ENCODE measurements around the gene ZBTB40. TPM values are rescaled to one million over a fixed set of nuclear protein-coding genes. Genes with fewer than 3 reads are reported as not detected.

ZBTB40 gene
- total RNA-seq, 1 experiment from 2014 or later = 16.3 TPM

DNA sequence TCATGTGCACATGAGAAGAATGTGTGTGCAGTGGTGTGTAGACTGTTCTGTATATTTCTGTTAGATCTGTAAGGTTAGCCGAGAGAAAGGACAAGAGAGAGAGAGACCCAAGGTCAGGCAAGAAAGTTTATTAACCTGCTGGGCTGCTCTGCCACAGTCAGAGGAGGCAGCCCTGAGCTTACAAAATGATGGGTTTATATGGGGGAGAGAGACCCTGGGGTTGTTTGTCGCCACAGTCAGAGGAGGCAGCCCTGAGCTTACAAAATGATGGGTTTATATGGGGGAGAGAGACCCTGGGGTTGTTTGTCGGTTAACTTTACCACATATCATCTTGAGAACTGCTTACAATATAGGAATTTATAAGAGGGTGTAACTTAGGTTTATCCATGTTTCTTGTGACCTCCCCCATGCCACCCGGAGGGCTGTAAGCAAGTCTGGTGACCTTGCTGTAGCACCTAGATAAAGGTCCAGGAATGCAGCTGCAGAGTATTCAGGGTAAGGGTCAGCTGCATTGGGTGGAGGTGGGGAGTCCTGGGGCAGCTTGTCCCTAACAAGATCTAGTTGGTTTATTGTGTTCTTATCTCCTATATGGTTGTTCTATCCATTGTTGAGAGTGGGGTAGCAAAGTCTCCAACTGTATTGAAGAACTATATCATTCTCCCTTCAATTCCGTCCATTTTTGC lies 9.3 kb upstream of the ZBTB40 start:
- no CpG with 5 or more reads among the region's 5 CpGs for WGBS (ENCODE audit: extremely low coverage, insufficient read length, low lambda C conversion rate)
- no peak overlapping the region for H3K56ac ChIP-seq (ENCODE audit: insufficient read length, low read depth, low read length)
- no peak overlapping the region for H4K5ac ChIP-seq (ENCODE audit: insufficient read length, low read depth, low read length)
- peaks cover 35 to 38% of the 10 kb centered on the region in 2 experiments for H3K9me3 Mint-ChIP-seq
- no peak overlapping the region for H3K23ac ChIP-seq (ENCODE audit: insufficient read length, low read depth, low read length)
- no peaks in the 10 kb centered on the region for H4K20me1 ChIP-seq (ENCODE audit: control insufficient read depth, insufficient read depth, insufficient read length)
- H3K18ac ChIP-seq (ENCODE audit: insufficient read length, low read depth, low read length) = no peak overlapping the region
- no peak overlapping the region for H2AFZ ChIP-seq (ENCODE audit: low read length)
- peak overlapping the region in 2 of 3 experiments; percentile 8 to 46; a peak in 4 of 7 replicates for H3K27ac Mint-ChIP-seq
- peak overlapping the region; percentile 4 for H3K4me2 ChIP-seq (ENCODE audit: insufficient read depth, insufficient read length, low read length)
- TF ChIP-seq, protein P1, sequence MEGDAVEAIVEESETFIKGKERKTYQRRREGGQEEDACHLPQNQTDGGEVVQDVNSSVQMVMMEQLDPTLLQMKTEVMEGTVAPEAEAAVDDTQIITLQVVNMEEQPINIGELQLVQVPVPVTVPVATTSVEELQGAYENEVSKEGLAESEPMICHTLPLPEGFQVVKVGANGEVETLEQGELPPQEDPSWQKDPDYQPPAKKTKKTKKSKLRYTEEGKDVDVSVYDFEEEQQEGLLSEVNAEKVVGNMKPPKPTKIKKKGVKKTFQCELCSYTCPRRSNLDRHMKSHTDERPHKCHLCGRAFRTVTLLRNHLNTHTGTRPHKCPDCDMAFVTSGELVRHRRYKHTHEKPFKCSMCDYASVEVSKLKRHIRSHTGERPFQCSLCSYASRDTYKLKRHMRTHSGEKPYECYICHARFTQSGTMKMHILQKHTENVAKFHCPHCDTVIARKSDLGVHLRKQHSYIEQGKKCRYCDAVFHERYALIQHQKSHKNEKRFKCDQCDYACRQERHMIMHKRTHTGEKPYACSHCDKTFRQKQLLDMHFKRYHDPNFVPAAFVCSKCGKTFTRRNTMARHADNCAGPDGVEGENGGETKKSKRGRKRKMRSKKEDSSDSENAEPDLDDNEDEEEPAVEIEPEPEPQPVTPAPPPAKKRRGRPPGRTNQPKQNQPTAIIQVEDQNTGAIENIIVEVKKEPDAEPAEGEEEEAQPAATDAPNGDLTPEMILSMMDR (conservative IDR thresholded peaks at IDR 0.05) = no peak
- H2BK12ac ChIP-seq (ENCODE audit: insufficient read length, low read depth, low read length) = no peak overlapping the region
- no peak overlapping the region for H3K4me3 Mint-ChIP-seq
- H3K27me3 Mint-ChIP-seq (ENCODE audit: low read depth) = no peaks in the 10 kb centered on the region
- H3K14ac ChIP-seq (ENCODE audit: insufficient read depth, low read length) = no peak overlapping the region
- H4K91ac ChIP-seq (ENCODE audit: insufficient read length, low read depth, low read length) = no peak overlapping the region
- H3K27me3 ChIP-seq (ENCODE audit: insufficient read depth, low read length) = no peaks in the 10 kb centered on the region
- no peak overlapping the region for H3K9ac ChIP-seq (ENCODE audit: extremely low read depth, insufficient read length, low read length)
- no peak overlapping the region for H3T11ph ChIP-seq (ENCODE audit: low read length)
- H2BK120ac ChIP-seq (ENCODE audit: low read depth, low read length, poor library complexity, severe bottlenecking) = no peak overlapping the region
- no peaks in the 10 kb centered on the region for H3K23me2 ChIP-seq (ENCODE audit: insufficient read length, low read depth, low read length, poor library complexity, severe bottlenecking)
- H3K4ac ChIP-seq (ENCODE audit: low read depth, low read length) = no peak overlapping the region
- no peak overlapping the region for H3K27ac ChIP-seq (ENCODE audit: insufficient read length, low read depth, low read length)
- H4K8ac ChIP-seq (replicated peaks; ENCODE audit: insufficient read length, low read depth, low read length) = no peak overlapping the region
- peaks cover 8 to 38% (median 14%) of the 10 kb centered on the region in 3 experiments for H3K36me3 Mint-ChIP-seq (ENCODE audit: insufficient read depth in 1 of 3, low read depth in 3 of 3)
- H2BK15ac ChIP-seq (ENCODE audit: low read depth, low read length) = no peak overlapping the region
- peaks cover 33 to 34% of the 10 kb centered on the region in 2 experiments for H3K4me1 Mint-ChIP-seq
- no peaks in the 10 kb centered on the region for H3K79me1 ChIP-seq (ENCODE audit: insufficient read depth, low read depth, low read length, poor library complexity, severe bottlenecking)
- no peaks in the 10 kb centered on the region for H3K9me3 ChIP-seq (ENCODE audit: control insufficient read depth, low read depth, low read length)
- peaks cover 3% of the 10 kb centered on the region; the same call in 1 of the 2 replicates for H3K4me1 ChIP-seq (ENCODE audit: insufficient read depth, low read length)
- no peak for DNase-seq
- H2BK5ac ChIP-seq (ENCODE audit: insufficient read length, low read length) = no peak overlapping the region
- no peaks in the 10 kb centered on the region for H3K79me2 ChIP-seq (ENCODE audit: insufficient read depth, low read length)
- no peak overlapping the region for H2BK20ac ChIP-seq (ENCODE audit: low read depth, low read length, poor library complexity, severe bottlenecking)
- no peak overlapping the region for H2AK5ac ChIP-seq (ENCODE audit: insufficient read length, low read length)
